Measurements from ENCODE around the gene IP6K1.
"Not testable (repeated sequence)": the region's sequence is repeated elsewhere in the genome, so short reads cannot be mapped to it uniquely, and the experiment has no call there.

The IP6K1 gene

GRCh38 chr3:49689908-49690624, 96.3 kb downstream of the IP6K1 start:
- H3K27me3 Mint-ChIP-seq, result not testable (repeated sequence)
- ATAC-seq (replicated peaks; ENCODE audit: extremely low read depth, poor library complexity, severe bottlenecking), result peak; percentile 3

DNA sequence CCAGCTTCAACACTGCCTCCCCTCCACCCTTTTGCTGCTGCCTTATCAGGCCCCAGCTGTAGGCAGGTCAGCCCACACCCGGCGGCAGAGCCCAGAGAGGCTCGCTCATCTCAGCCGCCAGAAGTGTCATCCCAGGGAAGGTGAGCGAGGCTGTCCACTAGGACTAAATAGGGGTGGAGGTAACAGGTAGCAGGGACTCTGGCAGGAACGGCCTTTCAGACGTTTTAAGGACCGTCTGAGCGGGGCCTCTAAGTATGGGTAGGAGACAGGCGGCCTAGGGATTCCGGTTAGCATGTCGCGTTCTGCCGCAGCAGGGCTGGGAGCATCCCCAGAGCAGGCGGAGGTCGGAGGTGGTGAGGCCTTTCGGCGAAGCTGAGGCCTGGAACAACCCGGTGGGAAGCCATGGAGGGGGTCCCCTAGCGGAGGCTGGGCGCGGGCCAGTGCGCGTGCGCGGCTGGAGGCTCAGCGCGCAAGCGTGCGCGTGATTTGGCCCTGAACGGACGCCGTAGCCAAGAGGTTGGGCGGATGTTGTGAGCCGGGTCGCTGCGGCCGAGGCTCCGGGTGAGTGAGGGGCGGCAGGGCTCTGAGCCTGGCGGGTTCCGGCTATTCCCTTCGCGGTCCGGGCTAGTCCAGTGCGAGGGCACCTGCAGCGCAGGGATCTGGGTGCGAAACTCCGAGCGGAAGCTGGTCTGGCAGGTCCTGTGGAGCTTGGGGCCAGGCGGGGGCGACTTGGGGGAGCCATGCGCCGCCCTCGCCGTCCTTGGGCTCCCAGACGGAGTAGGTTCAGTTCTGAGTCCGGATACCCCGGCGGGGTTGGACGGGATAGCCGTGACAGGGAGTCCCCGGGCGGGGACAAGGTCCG, 97.1 kb downstream of the IP6K1 start, which contains the start of the genes MST1 and RNF123:
Gene MST1, minus strand, starts transcription at position 429 of the 862 bp plus-strand sequence. CDS start 783 bp downstream, outside the sequence.
Gene RNF123, plus strand, starts transcription at position 512 of the 862 bp plus-strand sequence. CDS start 1,609 bp downstream, outside the sequence.
- DNase-seq (ENCODE audit: low spot score in 2 of 2) (peak; percentile 87 to 89), ATAC-seq (replicated peaks; ENCODE audit: extremely low read depth, poor library complexity, severe bottlenecking) (peak; percentile 80)
- Mint-ChIP-seq H3K36me3 (ENCODE audit: insufficient read depth) (peaks cover 13% of the 10 kb centered on the region), H3K27ac (ENCODE audit: low read depth) (peak within 1 kb of the TSS; percentile 98), H3K27me3 (no peaks in the 10 kb centered on the region), H3K4me3 (peak within 1 kb of the TSS; percentile 97), H3K9me3 (no peaks in the 10 kb centered on the region), H3K4me1 (peaks cover 43% of the 10 kb centered on the region)

More at GRCh38 chr3:49689908-49690624, 96.3 kb downstream of the IP6K1 start:
- H3K27ac Mint-ChIP-seq (ENCODE audit: low read depth), result peak overlapping the region; percentile 98
- H3K4me3 Mint-ChIP-seq, result peak overlapping the region; percentile 97
- DNase-seq (ENCODE audit: low spot score in 2 of 2); H3K9me3 Mint-ChIP-seq: not testable (repeated sequence)
- H3K36me3 Mint-ChIP-seq (ENCODE audit: insufficient read depth), result peaks cover 13% of the 10 kb centered on the region
- peaks cover 43% of the 10 kb centered on the region for H3K4me1 Mint-ChIP-seq

DNA sequence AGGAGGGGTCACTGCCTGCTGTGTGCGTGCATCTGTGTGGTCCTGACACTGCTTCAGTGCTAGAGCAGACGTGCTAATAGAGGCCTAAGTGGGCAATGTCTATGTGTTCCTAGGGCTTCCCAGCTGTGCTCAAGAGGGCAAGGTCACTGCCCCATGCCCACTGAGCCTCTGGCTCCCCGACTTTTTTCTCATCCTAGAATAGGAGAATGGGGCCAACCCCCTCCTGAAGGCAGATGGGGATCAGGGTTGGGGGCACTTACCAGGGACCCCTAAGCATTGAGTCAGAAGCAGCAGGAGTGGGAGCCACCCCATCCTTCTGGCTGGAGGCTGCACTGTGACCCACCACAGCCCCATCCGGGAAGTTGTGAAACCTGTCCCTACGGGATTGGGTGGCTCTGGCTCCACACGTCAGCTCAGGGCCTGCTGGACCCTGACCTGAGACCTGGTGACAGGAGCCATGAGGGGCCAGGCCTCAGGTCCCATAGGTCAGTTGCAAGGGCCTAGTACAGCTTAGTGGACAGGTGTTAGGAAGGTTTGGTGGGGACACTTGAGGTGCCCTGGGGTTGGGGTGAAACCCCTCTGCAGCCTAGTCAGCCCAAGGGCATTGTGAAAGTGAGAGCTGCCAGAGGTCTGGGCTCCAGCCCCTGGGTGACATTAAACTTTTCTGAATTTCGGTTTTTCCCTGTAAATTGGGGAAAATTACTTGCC, 97.8 kb downstream of the IP6K1 start:
- peak overlapping the region; percentile 98 for H3K27ac Mint-ChIP-seq (ENCODE audit: low read depth)
- not testable (repeated sequence) for H3K36me3 Mint-ChIP-seq (ENCODE audit: insufficient read depth)

GRCh38 chr3:49687424-49687795, 98.9 kb downstream of the IP6K1 start:
- H3K27ac Mint-ChIP-seq (ENCODE audit: low read depth); H3K9me3 Mint-ChIP-seq; H3K27me3 Mint-ChIP-seq; ATAC-seq (replicated peaks; ENCODE audit: extremely low read depth, poor library complexity, severe bottlenecking); DNase-seq (ENCODE audit: low spot score in 2 of 2): not testable (repeated sequence)
- Mint-ChIP-seq H3K36me3 (ENCODE audit: insufficient read depth) (peaks cover 11% of the 10 kb centered on the region), H3K4me3 (peak overlapping the region; percentile 47), H3K4me1 (peaks cover 31% of the 10 kb centered on the region)

More for the DNA sequence above, 97.8 kb downstream of the IP6K1 start:
- Mint-ChIP-seq H3K4me1 (peaks cover 35% of the 10 kb centered on the region), H3K4me3 (peak overlapping the region; percentile 97)
- H3K27me3 Mint-ChIP-seq; ATAC-seq (replicated peaks; ENCODE audit: extremely low read depth, poor library complexity, severe bottlenecking); H3K9me3 Mint-ChIP-seq; DNase-seq (ENCODE audit: low spot score in 2 of 2): not testable (repeated sequence)

- not testable (repeated sequence) for DNase-seq (ENCODE audit: low spot score in 2 of 2); H3K27me3 Mint-ChIP-seq; ATAC-seq (replicated peaks; ENCODE audit: extremely low read depth, poor library complexity, severe bottlenecking); H3K27ac Mint-ChIP-seq (ENCODE audit: low read depth); H3K9me3 Mint-ChIP-seq
- Mint-ChIP-seq H3K4me3 (peak overlapping the region; percentile 47), H3K36me3 (ENCODE audit: insufficient read depth) (peaks cover 11% of the 10 kb centered on the region), H3K4me1 (peaks cover 29% of the 10 kb centered on the region)
Measured at GRCh38 chr3:49686769-49687423, 99.4 kb downstream of the IP6K1 start.

GRCh38 chr3:49686346-49686745, 100.0 kb downstream of the IP6K1 start:
- not testable (repeated sequence) for H3K27me3 Mint-ChIP-seq; DNase-seq (ENCODE audit: low spot score in 2 of 2); ATAC-seq (replicated peaks; ENCODE audit: extremely low read depth, poor library complexity, severe bottlenecking); H3K27ac Mint-ChIP-seq (ENCODE audit: low read depth); H3K9me3 Mint-ChIP-seq
- H3K36me3 Mint-ChIP-seq (ENCODE audit: insufficient read depth), result peaks cover 11% of the 10 kb centered on the region
- H3K4me1 Mint-ChIP-seq, result peaks cover 26% of the 10 kb centered on the region
- peak overlapping the region; percentile 47 for H3K4me3 Mint-ChIP-seq

DNA sequence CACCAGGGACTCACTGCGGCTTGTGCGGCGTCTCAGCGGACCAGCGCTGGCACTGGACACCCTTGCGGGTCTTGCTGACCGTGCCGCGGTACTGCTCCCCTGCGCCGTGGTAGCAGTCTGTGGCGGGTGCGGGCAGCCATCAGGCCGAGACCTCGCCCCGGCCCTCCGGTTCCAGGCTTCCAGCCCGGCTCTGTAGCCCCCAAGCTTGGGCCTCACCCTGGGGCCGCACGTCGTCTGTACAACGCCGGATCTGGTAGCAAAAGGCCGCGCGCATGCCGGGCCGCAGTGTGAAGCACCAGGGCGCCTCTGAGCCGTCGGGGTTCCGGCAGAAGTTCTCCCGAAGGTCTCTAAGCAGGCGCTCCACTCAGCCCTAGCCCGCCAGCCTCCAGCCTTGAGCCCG, 100.5 kb downstream of the IP6K1 start:
- Mint-ChIP-seq H3K36me3 (ENCODE audit: insufficient read depth) (peaks cover 11% of the 10 kb centered on the region), H3K4me3 (peak overlapping the region; percentile 47), H3K4me1 (peaks cover 21% of the 10 kb centered on the region)
- not testable (repeated sequence) for H3K27me3 Mint-ChIP-seq; H3K27ac Mint-ChIP-seq (ENCODE audit: low read depth); ATAC-seq (replicated peaks; ENCODE audit: extremely low read depth, poor library complexity, severe bottlenecking); H3K9me3 Mint-ChIP-seq; DNase-seq (ENCODE audit: low spot score in 2 of 2)

DNA sequence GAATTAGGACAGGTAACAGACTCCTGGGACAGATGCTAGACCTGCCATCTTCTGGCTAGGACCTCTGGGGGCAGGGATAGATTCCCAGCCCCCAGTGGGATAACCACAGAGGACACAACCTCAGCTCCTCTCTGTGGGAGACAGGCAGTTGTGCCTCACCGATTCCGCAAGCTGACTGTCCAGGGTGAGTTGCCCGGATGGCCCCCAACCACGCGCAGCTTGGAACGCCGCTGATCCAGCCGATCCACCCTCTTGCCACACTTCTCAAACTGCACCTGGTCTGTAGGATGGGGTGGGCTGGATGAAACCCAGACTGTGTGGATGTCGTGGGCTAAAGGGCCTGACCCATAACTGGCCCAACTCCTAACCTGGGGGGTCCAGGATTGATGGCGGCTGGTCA, 101.2 kb downstream of the IP6K1 start:
- not testable (repeated sequence) for H3K9me3 Mint-ChIP-seq; H3K27ac Mint-ChIP-seq (ENCODE audit: low read depth); DNase-seq (ENCODE audit: low spot score in 2 of 2); ATAC-seq (replicated peaks; ENCODE audit: extremely low read depth, poor library complexity, severe bottlenecking); H3K27me3 Mint-ChIP-seq
- Mint-ChIP-seq H3K36me3 (ENCODE audit: insufficient read depth) (peaks cover 11% of the 10 kb centered on the region), H3K4me3 (peak overlapping the region; percentile 38), H3K4me1 (peaks cover 14% of the 10 kb centered on the region)

- H3K27me3 Mint-ChIP-seq; DNase-seq (ENCODE audit: low spot score in 2 of 2); ATAC-seq (replicated peaks; ENCODE audit: extremely low read depth, poor library complexity, severe bottlenecking); H3K4me3 Mint-ChIP-seq; H3K9me3 Mint-ChIP-seq; H3K4me1 Mint-ChIP-seq; H3K27ac Mint-ChIP-seq (ENCODE audit: low read depth): not testable (repeated sequence)
- peaks cover 14% of the 10 kb centered on the region for H3K36me3 Mint-ChIP-seq (ENCODE audit: insufficient read depth)
Measured at GRCh38 chr3:49684453-49684852, 101.9 kb downstream of the IP6K1 start.

DNA sequence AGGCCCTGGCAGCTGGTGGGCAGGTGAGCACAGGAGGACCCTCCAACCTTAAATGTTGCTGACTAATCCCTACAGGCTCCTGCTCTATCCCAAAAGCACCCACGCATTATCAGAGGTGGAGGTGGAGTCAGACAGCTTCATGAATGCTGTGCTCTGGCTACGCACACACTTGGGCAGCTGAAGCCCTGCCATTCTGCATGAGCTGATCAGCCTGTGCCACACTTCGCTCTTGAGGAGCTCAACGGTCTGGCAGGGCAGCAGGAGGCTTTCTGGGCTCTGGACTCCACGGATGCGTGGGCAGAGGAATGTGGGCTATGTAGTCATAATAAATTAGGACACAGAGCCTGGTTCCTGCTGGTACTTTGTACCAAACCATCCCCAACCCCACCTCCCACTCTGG, 103.2 kb downstream of the IP6K1 start:
- ATAC-seq (replicated peaks; ENCODE audit: extremely low read depth, poor library complexity, severe bottlenecking) (no peak), DNase-seq (ENCODE audit: low spot score in 2 of 2) (no peak)
- no peak overlapping the region for H3K27ac Mint-ChIP-seq (ENCODE audit: low read depth)
- H3K9me3 Mint-ChIP-seq, result no peaks in the 10 kb centered on the region
- peaks cover 2% of the 10 kb centered on the region for H3K4me1 Mint-ChIP-seq
- H3K4me3 Mint-ChIP-seq, result no peak overlapping the region
- no peaks in the 10 kb centered on the region for H3K27me3 Mint-ChIP-seq
- peaks cover 6% of the 10 kb centered on the region for H3K36me3 Mint-ChIP-seq (ENCODE audit: insufficient read depth)

- H3K4me3 Mint-ChIP-seq, result no peak overlapping the region
- no peak for DNase-seq (ENCODE audit: low spot score in 2 of 2)
- H3K4me1 Mint-ChIP-seq, result peaks cover 10% of the 10 kb centered on the region
- no peak overlapping the region for H3K27ac Mint-ChIP-seq (ENCODE audit: low read depth)
- peaks cover 8% of the 10 kb centered on the region for H3K36me3 Mint-ChIP-seq (ENCODE audit: insufficient read depth)
- no peaks in the 10 kb centered on the region for H3K9me3 Mint-ChIP-seq
- no peaks in the 10 kb centered on the region for H3K27me3 Mint-ChIP-seq
- no peak for ATAC-seq (replicated peaks; ENCODE audit: extremely low read depth, poor library complexity, severe bottlenecking)
Measured at GRCh38 chr3:49681543-49681942, 104.8 kb downstream of the IP6K1 start.

DNA sequence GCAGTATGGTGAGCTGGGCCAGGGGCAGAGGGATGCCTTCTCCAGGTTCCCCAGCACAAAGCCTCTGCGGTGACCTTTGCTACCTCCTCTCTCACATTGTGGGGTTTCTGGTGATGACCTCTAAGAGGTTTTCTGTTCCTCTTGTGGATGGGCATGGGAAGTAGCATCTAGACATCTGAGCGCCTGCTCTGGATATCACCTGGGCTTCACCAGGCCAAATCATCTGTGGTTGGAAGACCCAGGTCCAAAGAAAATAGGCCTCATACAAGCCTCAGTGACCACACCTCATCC, 105.2 kb downstream of the IP6K1 start:
- Mint-ChIP-seq H3K27me3 (no peaks in the 10 kb centered on the region), H3K27ac (ENCODE audit: low read depth) (no peak overlapping the region), H3K9me3 (no peaks in the 10 kb centered on the region), H3K36me3 (ENCODE audit: insufficient read depth) (peaks cover 9% of the 10 kb centered on the region), H3K4me3 (no peak overlapping the region), H3K4me1 (peaks cover 13% of the 10 kb centered on the region)
- DNase-seq (ENCODE audit: low spot score in 2 of 2) (no peak), ATAC-seq (replicated peaks; ENCODE audit: extremely low read depth, poor library complexity, severe bottlenecking) (no peak)
